Colon (tissue), 2 donors: ENCODE results near the gene ADK.
A peak's percentile ranks its signal among the peaks of the same experiment; 100 is the strongest.
"Not testable (repeated sequence)": the region's sequence is repeated elsewhere in the genome, so short reads cannot be mapped to it uniquely, and the experiment has no call there.

Source experiments
- FAIRE-seq: peaks from 2 replicates; lab custom pipeline; 2012; peaks lifted over from hg19 to GRCh38; lab: Jason Lieb, UNC
- donor health status: control.
- donor health status: control.

Gene ADK

DNA sequence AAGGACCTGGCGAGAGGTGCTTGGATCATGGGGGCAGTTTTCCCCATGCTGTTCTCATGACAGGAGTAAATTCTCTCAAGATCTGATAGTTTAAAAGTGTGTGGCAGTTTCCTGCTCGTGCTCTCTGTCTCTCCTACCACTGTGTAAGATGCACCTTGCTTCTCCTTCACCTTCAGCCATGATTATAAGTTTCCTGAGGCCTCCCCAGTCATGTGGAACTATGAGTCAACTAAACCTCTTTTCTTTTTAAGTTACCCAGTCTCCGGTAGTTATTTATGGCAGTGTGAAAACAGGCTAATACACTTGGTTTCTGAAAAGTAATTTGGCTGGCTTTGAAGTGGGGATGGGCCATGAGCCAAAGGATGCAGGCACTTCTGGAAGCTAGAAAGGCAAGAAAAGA, 407.4 kb downstream of the ADK start:
- no peak for FAIRE-seq

DNA sequence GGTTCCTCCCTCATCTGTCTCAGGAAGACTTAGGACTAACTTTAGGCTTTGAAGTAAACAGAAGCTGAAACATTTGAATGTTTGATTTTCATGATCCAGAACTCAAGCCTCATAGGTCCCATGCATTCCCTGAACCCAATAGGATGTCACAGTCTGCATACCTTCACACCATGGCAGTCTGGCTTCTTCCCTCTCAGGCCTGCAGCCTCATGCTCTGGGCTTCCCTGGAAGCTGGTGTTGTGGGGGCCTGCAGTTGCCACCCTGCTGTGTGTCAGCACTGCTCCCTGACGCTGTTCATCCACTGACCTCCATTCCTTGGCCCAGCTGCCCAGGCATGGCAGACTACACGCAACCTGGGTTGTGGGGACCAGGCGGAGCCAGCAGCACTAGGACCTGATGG, 407.9 kb downstream of the ADK start:
- FAIRE-seq: no peak

DNA sequence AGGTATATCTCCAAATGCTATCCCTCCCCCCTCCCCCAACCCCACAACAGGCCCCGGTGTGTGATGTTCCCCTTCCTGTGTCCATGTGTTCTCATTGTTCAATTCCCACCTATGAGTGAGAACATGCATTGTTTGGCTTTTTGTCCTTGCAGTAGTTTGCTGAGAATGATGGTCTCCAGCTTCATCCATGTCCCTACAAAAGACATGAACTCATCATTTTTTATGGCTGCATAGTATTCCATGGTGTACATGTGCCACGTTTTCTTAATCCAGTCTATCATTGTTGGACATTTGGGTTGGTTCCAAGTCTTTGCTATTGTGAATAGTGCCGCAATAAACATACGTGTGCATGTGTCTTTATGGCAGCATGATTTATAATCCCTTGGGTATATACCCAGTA, 417.9 kb downstream of the ADK start:
- FAIRE-seq: not testable (repeated sequence)

DNA sequence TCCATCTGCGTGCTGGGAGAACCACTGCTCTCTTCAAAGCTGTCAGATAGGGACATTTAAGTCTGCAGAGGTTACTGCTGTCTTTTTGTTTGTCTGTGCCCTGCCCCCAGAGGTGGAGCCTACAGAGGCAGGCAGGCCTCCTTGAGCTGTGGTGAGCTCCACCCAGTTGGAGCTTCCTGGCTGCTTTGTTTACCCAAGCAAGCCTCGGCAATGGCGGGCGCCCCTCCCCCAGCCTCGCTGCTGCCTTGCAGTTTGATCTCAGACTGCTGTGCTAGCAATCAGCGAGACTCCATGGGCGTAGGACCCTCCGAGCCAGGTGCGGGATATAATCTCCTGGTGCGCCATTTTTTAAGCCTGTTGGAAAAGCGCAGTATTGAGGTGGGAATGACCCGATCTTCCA, 422.5 kb downstream of the ADK start:
- not testable (repeated sequence) for FAIRE-seq

DNA sequence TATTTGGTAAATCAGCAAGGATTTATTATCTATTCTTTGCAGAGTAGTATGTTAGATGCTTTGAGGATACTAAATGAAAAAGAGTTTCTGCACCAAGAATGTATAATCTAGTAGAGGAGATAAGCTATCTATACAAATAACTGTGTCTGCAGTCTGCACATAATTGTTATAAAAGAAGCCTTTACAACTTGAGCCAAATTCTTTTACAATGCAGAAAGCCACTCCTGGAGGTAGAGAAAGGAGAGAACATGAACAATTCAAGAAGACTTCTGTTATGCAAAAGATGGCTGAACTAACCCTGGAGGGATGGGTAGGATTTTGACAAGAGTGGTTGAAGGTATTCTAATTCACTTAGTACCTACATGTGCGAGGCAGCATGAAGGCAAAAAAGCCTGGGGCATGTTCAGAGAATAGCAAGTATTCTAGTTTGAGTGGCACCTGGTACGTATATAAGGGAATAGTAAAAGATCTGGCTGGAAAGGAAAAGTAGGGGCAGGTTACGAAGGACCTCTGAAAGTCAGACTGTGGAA, 424.2 kb downstream of the ADK start:
- no peak for FAIRE-seq

DNA sequence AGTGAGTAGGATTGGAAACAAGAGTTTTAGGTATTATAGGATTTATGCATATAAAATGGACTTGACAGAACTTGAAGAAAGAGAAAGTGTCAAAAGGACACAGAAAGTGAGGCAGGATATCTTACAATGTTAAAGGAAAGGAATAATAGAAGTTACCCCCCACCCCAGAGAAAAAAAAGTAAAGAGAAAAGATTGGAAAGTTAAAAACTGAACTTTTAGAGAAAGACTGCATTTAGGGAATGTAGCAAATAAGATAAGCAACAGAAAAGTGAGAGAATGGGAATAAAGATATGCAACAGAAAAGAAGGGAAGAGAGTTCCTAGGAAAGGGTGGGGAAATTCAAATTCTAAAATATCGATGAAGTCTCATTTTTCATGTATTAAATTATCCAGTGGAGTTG, 424.9 kb downstream of the ADK start:
- FAIRE-seq: no peak

DNA sequence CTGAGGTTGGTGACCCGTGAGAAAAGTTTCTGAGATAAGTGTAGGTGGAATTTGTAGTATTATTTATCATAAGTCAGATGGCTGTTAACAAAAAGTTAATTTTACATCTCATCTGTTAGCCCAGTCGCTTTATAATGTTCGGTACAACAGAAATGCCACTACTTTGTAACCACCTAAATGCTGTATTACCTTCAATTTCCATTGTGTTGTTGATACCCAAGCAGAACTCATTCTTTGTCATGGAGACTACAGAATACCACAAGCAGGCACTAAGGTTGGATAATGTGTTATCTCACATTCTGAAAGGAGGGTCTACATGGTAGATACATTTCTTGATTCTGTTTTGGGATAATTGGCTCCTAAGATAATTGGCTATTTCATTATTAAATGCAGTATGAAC, 425.6 kb downstream of the ADK start:
- no peak for FAIRE-seq

DNA sequence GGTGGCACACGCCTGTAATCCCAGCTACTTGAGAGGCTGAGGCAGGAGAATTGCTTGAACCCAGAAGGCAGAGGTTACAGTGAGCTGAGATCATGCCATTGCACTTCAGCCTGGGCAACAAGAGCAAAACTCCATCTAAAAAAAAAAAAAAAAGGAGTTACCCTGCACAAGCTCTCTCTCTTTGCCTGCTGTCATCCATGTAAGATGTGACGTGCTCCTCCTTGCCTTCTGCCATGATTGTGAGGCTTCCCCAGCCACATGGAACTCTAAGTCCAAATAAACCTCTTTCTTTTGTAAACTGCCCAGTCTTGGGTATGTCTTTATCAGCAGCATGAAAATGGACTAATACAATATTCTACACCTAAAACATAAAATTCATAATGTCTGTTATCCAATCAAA, 429.4 kb downstream of the ADK start:
- FAIRE-seq: not testable (repeated sequence)

DNA sequence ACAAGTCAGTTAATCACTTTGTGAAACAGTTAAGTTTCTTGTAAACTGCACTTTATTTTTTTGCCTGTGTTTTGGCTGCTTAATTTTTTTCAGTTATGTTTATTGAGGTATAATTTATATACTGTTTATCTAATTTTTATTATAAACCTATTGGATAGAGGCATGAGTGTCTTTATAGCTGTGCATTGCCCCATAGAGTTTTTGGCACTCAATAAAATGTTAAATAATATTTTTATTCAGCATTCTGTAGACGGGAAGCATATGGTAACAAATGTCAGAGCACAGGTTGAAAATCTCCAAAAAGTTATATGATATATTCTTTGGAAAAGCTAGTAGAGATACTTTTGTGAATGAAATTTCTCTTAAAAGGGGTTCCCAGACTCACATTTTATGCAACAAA, 431.5 kb downstream of the ADK start:
- no peak for FAIRE-seq

DNA sequence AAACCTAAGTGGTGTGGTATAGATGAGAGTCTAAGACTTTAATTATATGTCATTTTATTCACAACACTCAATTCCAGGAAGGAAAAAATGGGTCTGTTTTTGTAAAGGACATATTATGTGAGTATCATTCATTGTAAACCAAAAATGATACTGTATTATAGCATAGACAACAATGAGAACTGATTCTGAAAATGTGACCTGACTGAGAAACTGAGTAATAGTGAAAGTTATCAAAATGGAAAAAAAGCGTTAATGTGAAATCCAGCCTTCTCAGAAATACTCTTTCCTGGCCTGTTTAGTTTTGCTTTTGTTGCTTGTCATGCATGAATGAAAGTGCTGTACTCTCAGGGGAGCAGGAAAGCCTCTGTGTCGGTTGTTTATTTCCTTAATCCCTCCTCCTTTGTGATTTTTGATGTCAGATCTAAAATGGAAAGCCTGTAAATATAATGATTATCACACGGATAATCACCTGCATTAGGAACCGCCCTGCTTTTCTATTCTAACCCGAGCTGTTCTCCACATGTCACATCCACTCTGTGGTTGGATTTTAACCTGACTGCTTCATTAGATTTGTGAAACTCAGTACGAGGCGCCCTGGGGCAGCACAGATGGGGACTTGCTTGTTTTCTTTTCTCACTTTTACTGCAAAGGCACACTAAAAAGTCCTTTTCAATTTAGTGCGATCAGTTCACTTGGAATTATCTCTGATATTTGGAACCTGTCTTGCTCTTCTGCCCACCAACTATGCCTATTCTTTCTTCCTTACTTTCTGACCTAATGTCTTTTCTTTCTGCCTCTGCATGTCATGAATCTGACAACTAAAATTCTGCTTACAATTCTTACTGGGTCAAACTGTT, 434.4 kb downstream of the ADK start:
- no peak for FAIRE-seq

DNA sequence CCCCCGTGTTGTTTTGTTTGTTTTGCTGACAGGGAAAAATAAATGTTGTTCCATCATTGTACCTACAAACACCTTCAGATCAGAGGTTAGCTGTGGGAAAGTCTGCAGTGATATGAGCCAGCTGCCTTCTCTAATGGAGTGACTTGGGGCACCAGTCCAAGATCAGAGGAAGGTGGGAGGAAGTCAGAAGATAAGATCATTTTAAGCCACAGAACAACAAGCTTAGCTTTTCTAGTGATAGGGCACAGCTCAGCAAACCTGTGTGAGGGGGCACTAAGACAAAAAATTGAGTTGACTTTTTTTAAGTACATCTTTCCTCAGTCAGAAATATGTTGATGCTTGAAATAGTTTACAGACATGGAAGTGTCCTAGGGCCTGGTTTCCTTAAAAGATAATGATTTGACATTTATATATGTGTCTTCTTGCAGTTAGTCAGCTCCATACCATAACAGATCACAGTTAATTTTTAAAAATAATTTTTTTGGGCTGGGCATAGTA, 435.1 kb downstream of the ADK start:
- no peak for FAIRE-seq

DNA sequence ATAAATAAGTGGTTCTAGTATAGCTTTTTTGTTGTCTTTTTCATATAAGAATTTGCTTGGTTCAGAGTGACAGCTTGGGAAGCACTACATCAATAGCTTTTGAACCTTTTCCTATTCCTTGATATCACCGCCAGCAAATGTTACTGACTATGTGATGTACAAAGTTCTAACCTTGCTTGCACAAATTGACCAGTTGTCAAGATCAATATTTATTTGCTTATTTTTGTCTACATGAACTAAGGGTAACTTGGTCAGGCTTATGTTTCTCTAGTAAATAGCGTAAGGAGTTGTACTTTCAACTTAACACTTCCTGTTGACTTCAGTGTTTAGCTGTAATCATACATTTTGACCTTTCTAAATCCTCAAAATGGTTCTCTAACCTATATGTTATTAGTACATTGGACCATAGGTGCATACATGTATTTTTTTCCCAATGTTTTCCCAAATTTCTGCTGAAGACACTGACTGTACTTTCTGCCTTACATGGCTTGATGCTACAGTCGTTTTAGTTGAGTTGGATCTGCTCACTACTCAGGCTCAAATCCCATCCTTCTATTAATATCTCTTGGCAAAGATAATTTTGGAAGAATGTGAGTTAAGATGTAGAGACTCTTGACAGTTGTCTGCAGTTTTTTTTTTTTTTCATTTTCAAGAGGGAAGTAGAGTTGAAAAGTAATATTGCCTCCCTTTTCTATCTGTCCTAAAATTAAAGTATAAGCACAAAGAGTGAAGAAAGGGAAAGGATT, 436.3 kb downstream of the ADK start:
- FAIRE-seq: no peak

DNA sequence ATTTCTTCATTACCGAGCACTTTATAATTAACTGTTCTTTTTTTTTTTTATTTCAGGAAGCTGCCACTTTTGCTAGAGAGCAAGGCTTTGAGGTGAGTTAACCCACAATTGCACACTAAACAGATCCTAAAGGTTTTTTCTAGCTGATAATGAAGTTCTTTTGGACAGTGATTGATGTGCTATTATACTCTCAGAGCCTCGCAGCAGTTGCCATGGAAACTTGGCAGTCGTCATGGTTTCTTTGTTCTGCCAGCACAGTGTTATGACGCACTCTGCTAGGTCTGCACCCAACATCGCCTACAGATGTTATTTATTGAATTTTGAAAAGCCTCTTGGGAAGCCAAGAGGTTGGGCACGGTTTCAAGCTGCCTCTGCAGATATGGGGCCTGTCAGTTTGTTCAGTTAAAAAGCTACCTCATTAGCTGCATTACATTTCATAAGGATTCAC, 438.2 kb downstream of the ADK start:
- FAIRE-seq: no peak

DNA sequence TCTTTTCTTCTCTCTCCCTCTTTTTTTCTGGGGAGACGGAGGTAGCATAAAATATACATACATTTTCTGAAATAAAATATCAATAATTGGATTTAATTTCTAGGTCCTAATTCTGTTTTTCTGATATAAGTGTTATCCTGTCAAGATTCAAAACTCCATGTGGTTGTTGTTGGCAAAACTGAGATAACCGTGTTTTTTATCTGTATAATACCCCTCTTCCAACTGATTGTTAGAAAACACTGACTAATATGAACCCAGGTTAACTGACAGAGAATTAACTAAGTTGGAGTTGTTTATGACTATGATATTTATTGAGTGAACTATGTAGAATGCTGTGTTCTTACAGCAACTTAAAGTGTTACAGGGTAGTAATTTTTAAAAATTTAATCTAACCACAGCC, 438.8 kb downstream of the ADK start:
- no peak for FAIRE-seq

DNA sequence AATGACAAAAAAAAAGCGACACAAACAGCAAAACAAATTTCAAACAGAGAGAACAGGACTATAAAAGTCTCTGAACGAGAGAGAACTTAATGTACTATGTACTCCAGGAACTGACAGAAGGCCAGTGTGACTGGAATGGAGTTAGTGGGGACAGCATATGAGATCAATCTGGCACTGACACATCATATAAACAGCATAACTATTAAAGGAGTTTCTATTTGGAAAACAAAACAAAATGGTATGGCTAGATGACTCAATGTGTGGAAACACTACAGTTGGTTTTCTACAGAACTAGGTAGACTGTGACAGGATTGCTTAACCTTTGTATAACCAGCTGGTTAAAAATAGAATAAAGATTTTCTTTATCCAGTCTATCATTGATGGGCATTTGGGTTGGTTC, 442.4 kb downstream of the ADK start:
- no peak for FAIRE-seq

DNA sequence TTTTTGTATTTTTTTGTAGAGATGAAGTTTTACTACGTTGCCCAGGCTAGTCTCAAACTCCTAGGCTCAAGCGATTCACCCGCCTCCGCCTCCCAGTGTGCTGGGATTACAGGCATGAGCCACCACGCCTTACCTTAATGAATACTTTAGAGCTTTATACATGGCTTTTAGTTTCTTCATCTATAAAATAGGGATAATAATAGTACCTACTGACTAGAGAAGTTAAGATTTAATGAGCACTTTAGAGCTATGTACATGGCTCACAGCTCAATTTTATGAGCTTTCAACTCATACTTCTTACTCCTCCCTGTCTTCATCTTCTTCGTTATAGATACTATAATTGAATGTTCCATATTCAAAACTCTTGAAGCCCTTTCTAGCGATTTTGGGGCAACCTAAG, 445.7 kb downstream of the ADK start:
- FAIRE-seq: no peak

DNA sequence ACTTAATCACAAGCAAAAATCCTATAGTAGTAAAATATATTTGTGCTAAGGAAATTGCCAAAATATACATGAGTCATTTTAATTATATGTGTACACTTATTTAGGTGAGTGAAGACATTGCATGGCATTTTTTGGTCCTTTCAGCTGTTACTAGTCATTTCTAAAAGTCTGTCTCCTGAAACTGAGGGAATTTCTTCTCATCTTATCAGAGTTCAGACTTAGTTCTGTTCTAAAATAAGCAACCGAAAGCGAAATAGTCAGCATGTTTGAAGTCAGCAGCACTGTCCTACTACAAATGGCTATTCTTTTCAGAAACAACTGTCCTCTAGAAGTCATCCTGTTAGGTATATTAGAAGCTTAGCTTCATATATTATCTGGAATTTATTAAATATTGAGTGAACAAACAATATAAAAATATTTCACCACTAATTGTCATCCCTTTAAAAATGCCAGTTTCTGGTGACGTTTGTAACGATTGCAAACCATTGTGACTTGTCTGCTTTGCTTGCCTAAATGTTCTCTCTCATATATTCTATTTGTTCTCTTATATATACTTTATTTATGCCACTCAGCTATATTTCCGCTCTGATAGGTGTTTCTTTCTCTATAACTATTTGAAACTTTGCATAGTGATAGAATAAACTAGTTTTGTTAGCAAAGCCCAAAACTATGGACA, 448.0 kb downstream of the ADK start:
- no peak for FAIRE-seq

DNA sequence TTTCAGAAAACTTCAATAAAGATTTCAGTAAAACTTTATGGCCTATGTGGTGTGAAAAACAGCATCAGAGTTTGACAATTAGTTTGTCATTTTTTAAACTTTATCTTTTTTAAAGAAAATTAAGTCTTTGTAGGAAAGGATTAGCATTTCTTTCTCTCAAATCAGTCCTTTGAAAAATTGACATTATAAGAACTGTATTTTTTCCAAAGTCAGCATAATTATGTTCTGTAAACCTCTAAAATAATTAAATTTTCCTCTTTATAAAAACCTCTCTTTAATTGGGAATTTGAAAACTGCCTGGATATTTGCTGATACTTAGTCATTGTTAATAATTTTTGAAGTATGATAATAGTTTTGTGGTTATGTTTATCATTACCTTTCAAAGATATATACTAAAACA, 448.7 kb downstream of the ADK start:
- FAIRE-seq: peak; percentile 21

DNA sequence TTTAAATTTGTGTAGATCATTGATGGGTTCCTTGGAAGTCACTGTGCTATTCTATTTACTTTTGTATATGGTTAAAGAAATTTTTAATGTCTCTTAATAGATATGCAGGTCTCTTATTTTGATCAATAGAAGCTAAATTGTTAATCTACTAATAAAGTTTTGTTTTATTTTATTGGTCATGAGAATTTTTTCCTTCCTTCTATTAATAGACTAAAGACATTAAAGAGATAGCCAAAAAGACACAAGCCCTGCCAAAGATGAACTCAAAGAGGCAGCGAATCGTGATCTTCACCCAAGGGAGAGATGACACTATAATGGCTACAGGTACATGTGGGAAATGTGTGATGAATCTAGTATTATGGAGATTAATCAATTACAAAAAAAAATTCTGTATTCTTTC, 449.1 kb downstream of the ADK start:
- FAIRE-seq: no peak

DNA sequence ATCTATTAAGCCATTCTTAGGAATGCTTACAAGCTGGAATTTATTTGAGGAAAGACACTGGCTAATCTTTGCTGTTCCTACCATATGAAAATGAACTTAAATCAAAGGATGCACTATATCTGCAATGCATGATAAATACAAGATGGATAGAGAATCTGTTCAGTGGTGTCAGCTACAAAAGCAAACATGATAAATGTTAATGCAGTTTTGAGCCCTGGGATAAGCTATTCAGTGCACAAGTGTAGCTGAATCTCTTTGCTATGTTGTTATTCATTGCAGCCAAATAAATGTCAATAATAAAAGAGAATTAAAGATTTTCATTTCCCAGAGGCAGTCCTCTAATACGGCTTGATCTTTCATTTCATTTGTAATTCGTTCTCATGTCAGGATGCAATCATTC, 451.6 kb downstream of the ADK start:
- no peak for FAIRE-seq

DNA sequence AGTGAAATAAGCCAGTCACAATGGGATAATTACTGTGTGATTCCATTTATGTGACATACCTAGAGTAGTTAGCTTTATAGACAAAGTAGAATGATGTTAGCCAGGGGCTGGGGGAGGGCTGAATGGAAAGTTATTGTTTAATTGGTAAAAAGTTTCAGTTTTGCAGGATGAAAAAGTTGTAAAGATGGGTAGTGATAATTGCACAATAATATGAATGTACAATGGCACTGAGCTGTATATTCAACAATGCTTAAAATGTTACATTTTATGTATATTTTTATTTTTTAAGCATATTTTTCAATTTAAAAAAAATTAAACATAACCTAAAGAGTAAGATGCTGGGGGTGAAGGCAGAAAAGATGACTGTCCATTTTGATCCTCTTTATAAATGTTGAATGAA, 459.3 kb downstream of the ADK start:
- no peak for FAIRE-seq

DNA sequence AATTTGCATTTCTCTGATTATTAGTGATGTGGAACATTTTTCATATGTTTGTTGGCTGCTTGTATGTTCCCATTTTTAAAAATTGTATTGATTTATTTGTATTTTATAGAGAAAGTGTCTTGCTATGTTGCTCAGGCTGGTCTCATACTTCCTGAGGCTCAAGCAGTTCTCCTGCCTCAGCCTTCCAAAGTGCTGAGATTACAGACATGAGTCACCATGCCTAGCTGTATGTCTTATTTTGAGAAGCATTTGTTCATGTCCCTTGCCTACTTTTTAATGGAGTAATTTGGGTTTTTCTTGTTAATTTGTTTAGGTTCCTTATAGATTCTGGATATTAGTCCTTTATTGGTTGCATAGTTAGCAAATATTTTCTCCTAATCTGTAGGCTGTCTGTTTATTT, 461.2 kb downstream of the ADK start:
- FAIRE-seq: no peak

DNA sequence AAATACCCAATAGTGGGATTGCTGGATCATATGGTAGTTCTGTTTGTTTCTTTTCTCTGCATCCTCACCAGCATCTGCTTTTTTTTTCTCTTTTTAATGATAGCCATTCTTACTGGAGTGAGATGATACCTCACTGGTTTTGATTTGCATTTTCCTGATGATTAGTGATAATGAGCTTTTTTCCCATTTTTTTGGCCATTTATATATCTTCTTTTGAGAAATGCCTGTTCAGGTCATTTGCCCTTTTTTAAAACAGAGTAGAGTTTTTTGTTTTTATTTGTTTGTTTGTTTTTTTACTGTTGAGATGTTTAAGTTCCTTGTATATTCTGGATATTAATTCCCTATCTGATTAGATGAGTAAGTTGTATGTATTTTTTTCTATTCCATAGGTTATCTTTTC, 469.6 kb downstream of the ADK start:
- FAIRE-seq: no peak
